DND-41 (cell line): ENCODE data around the gene FGF2.
"Not testable (repeated sequence)": the region's sequence is repeated elsewhere in the genome, so short reads cannot be mapped to it uniquely, and the experiment has no call there.

Experiments
- ATAC-seq: fragments of 200-7000 bp; cut with Tn5 transposase; 3 replicates; pipeline ENCODE4 v1.9.1; 2021; ENCODE audit warnings: low read depth; ENCODE audit not compliant: insufficient read depth
- DNase-seq: peaks from one replicate; pipeline ENCODE4 v3.0.0-alpha.2; 2020
- H2AFZ ChIP-seq: 2 replicates; pipeline ENCODE4 v1.6.0; 2012; ENCODE audit warnings: low read depth, low read length
- H3K27ac ChIP-seq: 2 replicates; pipeline ENCODE4 v1.5.1; 2012; ENCODE audit warnings: low read length, inconsistent platforms
- H3K27me3 ChIP-seq: fragments of 200-600 bp; sonication (generic); 2 replicates; pipeline ENCODE4 v1.6.0; 2012; ENCODE audit warnings: low read length, mild to moderate bottlenecking, inconsistent platforms; ENCODE audit not compliant: insufficient read depth, poor library complexity
- H3K36me3 ChIP-seq: 2 replicates; pipeline ENCODE4 v1.5.1; 2012; ENCODE audit warnings: low read length, inconsistent platforms; ENCODE audit not compliant: insufficient read depth
- H3K4me1 ChIP-seq: 2 replicates; pipeline ENCODE4 v1.5.1; 2012; ENCODE audit warnings: mild to moderate bottlenecking, low read length; ENCODE audit not compliant: insufficient read depth
- H3K4me2 ChIP-seq: 2 replicates; pipeline ENCODE4 v1.6.0; 2012; ENCODE audit warnings: mild to moderate bottlenecking, moderate library complexity, low read length, inconsistent platforms; ENCODE audit not compliant: insufficient read depth
- H3K4me3 ChIP-seq, 2 experiments: fragments of 200-600 bp in 1 of 2; shearing (Covaris generic) in 1 of 2; 2 replicates each; pipeline ENCODE4 v1.5.1; 2012 to 2016; ENCODE audit warnings: inconsistent platforms in 2 of 2, low read length in 2 of 2, mild to moderate bottlenecking in 2 of 2, low read depth in 1 of 2, moderate library complexity in 1 of 2
- H3K79me2 ChIP-seq: 2 replicates; pipeline ENCODE4 v1.6.0; 2012; ENCODE audit warnings: low read length, inconsistent platforms; ENCODE audit not compliant: insufficient read depth
- H3K9ac ChIP-seq: 2 replicates; pipeline ENCODE4 v1.6.0; 2012; ENCODE audit warnings: low read depth, mild to moderate bottlenecking, inconsistent platforms, low read length, moderate library complexity
- H3K9me3 ChIP-seq: 2 replicates; pipeline ENCODE4 v1.5.1; 2012; ENCODE audit warnings: low read length, moderate library complexity, mild to moderate bottlenecking, inconsistent platforms; ENCODE audit not compliant: insufficient read depth, severe bottlenecking
- H4K20me1 ChIP-seq: 2 replicates; pipeline ENCODE4 v1.6.0; 2012; ENCODE audit warnings: low read length; ENCODE audit not compliant: insufficient read depth
- CTCF ChIP-seq: IDR thresholded peaks from 2 replicates; pipeline ENCODE4 v1.5.1; 2012; ENCODE audit warnings: borderline replicate concordance, low read length, moderate library complexity, mild to moderate bottlenecking; ENCODE audit not compliant: poor library complexity, severe bottlenecking; ENCODE audit errors: extremely low read depth
- EZH2 ChIP-seq: IDR thresholded peaks from 3 replicates; pipeline ENCODE4 v1.6.1; 2012; ENCODE audit warnings: borderline replicate concordance, low read depth, mild to moderate bottlenecking, moderate library complexity, low read length, inconsistent platforms; ENCODE audit not compliant: severe bottlenecking

The FGF2 gene

GRCh38 chr4:122842392-122842791 is 15.8 kb downstream of the FGF2 start:
- Histone ChIP-seq H3K4me2 (no peak overlapping the region), H3K4me3 (no peak overlapping the region), H4K20me1 (no peaks in the 10 kb centered on the region), H3K4me1 (no peaks in the 10 kb centered on the region), H3K36me3 (no peaks in the 10 kb centered on the region), H2AFZ (no peak overlapping the region), H3K9ac (no peak overlapping the region), H3K27me3 (peaks cover 2% of the 10 kb centered on the region), H3K27ac (no peak overlapping the region), H3K9me3 (no peaks in the 10 kb centered on the region), H3K79me2 (no peaks in the 10 kb centered on the region)
- TF ChIP-seq EZH2 (no peak), CTCF (no peak)
- no peak for DNase-seq
- ATAC-seq = no peak

DNA sequence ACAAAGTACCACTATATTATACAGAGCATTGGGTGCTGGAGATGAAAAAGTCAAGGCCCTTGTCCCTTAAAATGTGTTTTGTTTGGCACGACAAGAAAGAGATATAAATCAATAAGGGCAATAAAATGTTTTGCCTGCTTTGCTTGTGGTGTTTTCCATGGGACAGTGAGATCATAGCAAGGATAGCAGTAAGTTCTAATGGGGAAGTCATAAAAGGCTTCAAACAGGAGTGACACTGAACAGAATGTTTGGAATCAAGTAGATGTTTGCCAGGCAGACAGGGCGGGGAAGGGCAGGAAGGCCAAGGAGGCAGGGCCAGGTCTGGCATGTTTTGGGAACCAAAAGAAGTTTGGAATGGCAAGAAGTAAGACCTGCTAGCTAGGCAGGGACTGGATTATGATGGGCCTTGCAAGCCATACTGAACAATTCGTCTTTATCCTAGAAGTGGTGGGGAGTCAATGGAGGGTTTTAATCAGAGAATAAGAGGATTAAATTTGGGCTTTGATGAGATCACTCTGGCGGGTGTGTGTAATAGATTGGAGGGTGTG is 16.4 kb downstream of the FGF2 start:
- H3K9me3 ChIP-seq = no peaks in the 10 kb centered on the region
- no peaks in the 10 kb centered on the region for H4K20me1 ChIP-seq
- no peaks in the 10 kb centered on the region for H3K4me1 ChIP-seq
- ATAC-seq = no peak
- H3K4me2 ChIP-seq = no peak overlapping the region
- no peaks in the 10 kb centered on the region for H3K36me3 ChIP-seq
- TF ChIP-seq EZH2 (no peak), CTCF (no peak)
- no peak overlapping the region for H3K27ac ChIP-seq
- H2AFZ ChIP-seq = no peak overlapping the region
- no peak overlapping the region for H3K4me3 ChIP-seq
- H3K79me2 ChIP-seq = no peaks in the 10 kb centered on the region
- H3K27me3 ChIP-seq = peaks cover 1% of the 10 kb centered on the region
- DNase-seq = no peak
- H3K9ac ChIP-seq = no peak overlapping the region

GRCh38 chr4:122844391-122844790 is 17.8 kb downstream of the FGF2 start:
- H3K27me3 ChIP-seq, H3K9me3 ChIP-seq, H3K4me1 ChIP-seq, H3K4me2 ChIP-seq, H4K20me1 ChIP-seq, H3K79me2 ChIP-seq, H2AFZ ChIP-seq, H3K9ac ChIP-seq, ATAC-seq, H3K27ac ChIP-seq, H3K36me3 ChIP-seq, H3K4me3 ChIP-seq, DNase-seq: not testable (repeated sequence)

DNA sequence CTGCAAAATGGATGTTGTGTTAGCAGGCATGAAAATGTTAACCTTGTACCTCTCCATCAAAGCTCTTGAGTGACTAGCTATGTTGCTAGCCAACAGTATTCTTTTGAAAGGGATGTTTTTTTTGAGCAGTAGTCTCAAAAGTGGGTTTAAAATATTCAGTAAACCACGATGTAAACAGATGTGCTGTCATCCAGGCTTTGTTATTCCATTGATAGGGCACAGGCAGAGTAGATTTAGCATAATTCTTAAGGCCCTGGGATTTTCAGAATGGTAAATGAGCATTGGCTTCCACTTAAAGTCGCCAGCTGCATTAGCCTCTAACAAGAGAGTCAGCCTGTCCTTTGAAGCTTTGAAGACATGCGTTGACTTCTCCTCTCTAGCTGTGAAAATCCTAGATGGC is 18.4 kb downstream of the FGF2 start:
- no peak overlapping the region for H2AFZ ChIP-seq
- no peaks in the 10 kb centered on the region for H3K9me3 ChIP-seq
- no peaks in the 10 kb centered on the region for H3K79me2 ChIP-seq
- H3K27ac ChIP-seq = no peak overlapping the region
- no peak overlapping the region for H3K4me3 ChIP-seq
- H3K27me3 ChIP-seq = no peaks in the 10 kb centered on the region
- DNase-seq (no peak), ATAC-seq (no peak)
- no peaks in the 10 kb centered on the region for H4K20me1 ChIP-seq
- no peaks in the 10 kb centered on the region for H3K4me1 ChIP-seq
- H3K36me3 ChIP-seq = no peaks in the 10 kb centered on the region
- H3K4me2 ChIP-seq = no peak overlapping the region
- H3K9ac ChIP-seq = no peak overlapping the region
- TF ChIP-seq CTCF (no peak), EZH2 (no peak)
